Stimulated activated CD4-positive, alpha-beta T cell treated with anti-CD3 and anti-CD28 coated beads, Interleukin-15, amount 100 ng/mL, for 48 hours (primary cell): ENCODE data around the gene GPBP1L1.
A peak's percentile ranks its signal among the peaks of the same experiment; 100 is the strongest.

Experiments used
- DNase-seq, 2 donors: peaks; one replicate each; pipeline ENCODE4 v3.0.0-alpha.2; 2020; ENCODE audit warnings: low read depth in 2 of 2

Gene GPBP1L1

GRCh38 chr1:45589861-45590260, 96.5 kb downstream of the GPBP1L1 start:
- DNase-seq: no peak

GRCh38 chr1:45586769-45587168, 99.6 kb downstream of the GPBP1L1 start:
- no peak for DNase-seq

- no peak for DNase-seq
These were observed 100.7 kb downstream of the GPBP1L1 start for GRCh38 chr1:45585496-45586075.

GRCh38 chr1:45585110-45585426, 101.3 kb downstream of the GPBP1L1 start:
- DNase-seq: no peak

GRCh38 chr1:45584351-45585109, 101.8 kb downstream of the GPBP1L1 start:
- DNase-seq: peak; percentile 80 to 87

GRCh38 chr1:45583666-45584350, 102.5 kb downstream of the GPBP1L1 start, which contains the start of gene NASP:
Gene NASP, plus strand, starts transcription at chr1:45584041. Its CDS starts 106 bp downstream, at chr1:45584147.
- peak; percentile 84 to 85 for DNase-seq

GRCh38 chr1:45583264-45583665, 103.1 kb downstream of the GPBP1L1 start:
- DNase-seq: peak; percentile 90 to 92
